ENCODE results near the gene FCRLB. TPM values are rescaled to one million over a fixed set of nuclear protein-coding genes. Genes with fewer than 3 reads are reported as not detected.

FCRLB gene, protein sequence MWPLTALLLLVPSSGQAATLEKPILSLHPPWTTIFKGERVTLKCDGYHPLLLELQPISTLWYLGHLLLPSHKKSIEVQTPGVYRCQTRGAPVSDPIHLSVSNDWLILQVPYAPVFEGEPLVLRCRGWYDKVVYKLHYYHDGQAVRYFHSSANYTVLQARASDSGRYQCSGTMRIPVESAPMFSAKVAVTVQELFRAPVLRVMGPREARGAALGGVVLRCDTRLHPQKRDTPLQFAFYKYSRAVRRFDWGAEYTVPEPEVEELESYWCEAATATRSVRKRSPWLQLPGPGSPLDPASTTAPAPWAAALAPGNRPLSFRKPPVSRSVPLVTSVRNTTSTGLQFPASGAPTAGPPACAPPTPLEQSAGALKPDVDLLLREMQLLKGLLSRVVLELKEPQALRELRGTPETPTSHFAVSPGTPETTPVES
- total RNA-seq (2022; extraction: Qiagen RNA extraction): 1.5 to 1.8 TPM (median 1.7 TPM) in 5 replicates

GRCh38 chr1:161720956-161721737, at the start of gene FCRLB:
Gene FCRLB (plus strand): TSS chr1:161721544. CDS start chr1:161722673, 1,129 bp downstream.

GRCh38 chr1:161706482-161707347, 14.6 kb upstream of the FCRLB start, which contains the start of gene FCRLA:
Gene FCRLA (plus strand): TSS chr1:161707229. CDS start chr1:161707265, 36 bp downstream.

DNA sequence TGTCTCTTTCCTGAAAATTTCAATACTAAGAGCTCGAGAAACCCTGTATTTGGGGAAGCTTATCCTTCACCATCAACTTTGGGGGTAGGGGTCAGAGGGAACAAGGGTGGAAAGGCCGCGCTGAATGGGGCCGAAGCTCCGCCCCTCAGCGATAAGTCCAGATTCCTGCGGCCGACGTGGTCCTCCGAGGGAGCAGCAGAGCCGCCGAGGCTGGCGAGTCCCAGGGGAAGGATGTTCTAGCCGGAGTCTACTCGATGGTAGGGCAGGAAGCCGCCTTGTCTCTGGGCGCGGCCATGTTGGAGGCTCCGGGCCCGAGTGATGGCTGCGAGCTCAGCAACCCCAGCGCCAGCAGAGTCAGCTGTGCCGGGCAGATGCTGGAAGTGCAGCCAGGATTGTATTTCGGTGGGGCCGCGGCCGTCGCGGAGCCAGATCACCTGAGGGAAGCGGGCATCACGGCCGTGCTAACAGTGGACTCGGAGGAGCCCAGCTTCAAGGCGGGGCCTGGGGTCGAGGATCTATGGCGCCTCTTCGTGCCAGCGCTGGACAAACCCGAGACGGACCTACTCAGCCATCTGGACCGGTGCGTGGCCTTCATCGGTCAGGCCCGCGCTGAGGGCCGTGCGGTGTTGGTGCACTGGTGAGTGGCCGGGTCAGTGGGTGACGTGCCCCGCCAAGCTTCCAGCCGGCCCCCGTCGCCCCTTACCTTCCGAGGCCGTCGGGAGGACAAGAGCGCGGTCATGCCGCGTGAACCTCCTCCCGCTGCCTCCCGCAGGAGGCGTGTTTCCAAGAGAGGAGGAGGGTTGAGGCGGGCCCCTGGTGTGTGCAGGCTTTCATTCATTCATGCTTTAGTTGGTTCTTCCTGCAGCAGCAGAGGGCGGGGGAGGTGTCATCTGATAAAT, 28.4 kb downstream of the FCRLB start, which contains the start of gene DUSP12:
Gene DUSP12, plus strand, starts transcription at position 278 of the 899 bp plus-strand sequence. Its CDS starts 16 bp downstream, at position 294.

DNA sequence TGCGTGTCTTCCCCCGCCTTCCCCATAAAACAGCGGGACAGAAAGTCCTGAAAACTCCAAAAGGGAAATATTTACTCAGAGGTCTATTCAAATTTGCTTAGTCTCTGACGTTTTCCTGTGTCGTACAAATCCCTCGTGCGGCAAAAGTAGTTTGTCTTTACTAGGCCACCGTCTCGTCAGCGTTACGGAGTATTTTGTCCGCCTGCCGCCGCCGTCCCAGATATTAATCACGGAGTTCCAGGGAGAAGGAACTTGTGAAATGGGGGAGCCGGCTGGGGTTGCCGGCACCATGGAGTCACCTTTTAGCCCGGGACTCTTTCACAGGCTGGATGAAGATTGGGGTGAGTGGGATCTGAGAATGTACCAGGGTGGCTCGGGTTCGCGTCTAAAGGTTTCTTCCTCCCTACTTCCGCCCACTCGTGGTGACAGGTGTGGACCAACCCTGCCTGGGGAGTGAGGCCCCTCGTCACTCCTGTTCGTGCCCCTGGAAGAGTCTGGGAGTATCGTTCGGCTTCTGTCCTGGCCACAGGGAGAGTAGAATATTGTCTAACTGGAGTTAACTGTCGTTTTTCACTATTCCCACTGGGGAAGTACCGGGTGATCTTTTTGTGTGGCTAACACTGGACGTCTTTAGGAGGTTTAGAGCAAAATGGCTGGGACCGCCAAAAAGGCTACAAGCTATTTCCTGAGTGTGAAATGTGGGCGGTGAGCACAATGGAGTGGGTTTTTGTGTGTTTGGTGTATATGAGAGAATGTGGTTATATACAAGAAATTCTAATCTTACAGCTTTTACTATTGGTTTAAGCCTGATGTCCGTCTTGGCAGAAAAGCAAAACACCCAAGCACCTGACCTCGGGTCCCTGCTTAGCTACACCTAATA, 45.0 kb downstream of the FCRLB start, which contains the start of gene ATF6:
Gene ATF6, plus strand, starts transcription at position 219 of the 880 bp plus-strand sequence. Its CDS starts 41 bp downstream, at position 260.

Other genes starting within 250 kb of the FCRLB start
- gene FCGR2A, start 216.1 kb upstream of the FCRLB start, total RNA-seq (2022; extraction: Qiagen RNA extraction): not detected in 5 replicates
- 1.4 to 7.1 TPM (median 1.8 TPM) in 5 replicates for gene HSPA6, start 197.0 kb upstream of the FCRLB start, total RNA-seq (2022; extraction: Qiagen RNA extraction)
- not detected in 5 replicates for gene FCGR3A, start 171.7 kb upstream of the FCRLB start, total RNA-seq (2022; extraction: Qiagen RNA extraction)
- not detected in 5 replicates for gene FCGR3B, start 90.4 kb upstream of the FCRLB start, total RNA-seq (2022; extraction: Qiagen RNA extraction)
- gene FCGR2B, start 58.4 kb upstream of the FCRLB start, total RNA-seq (2022; extraction: Qiagen RNA extraction): not detected in 5 replicates
- 0.05 to 0.08 TPM in 2 of 5 replicates, not detected in the others for gene FCRLA, start 14.3 kb upstream of the FCRLB start, total RNA-seq (2022; extraction: Qiagen RNA extraction)
- gene DUSP12, start 28.2 kb downstream of the FCRLB start, total RNA-seq (2022; extraction: Qiagen RNA extraction): 43.5 to 55.0 TPM (median 46.2 TPM) in 5 replicates
- gene ATF6, start 44.8 kb downstream of the FCRLB start, total RNA-seq (2022; extraction: Qiagen RNA extraction): 13.5 to 16.6 TPM (median 14.5 TPM) in 5 replicates